Measurements from ENCODE around the gene COL23A1. TPM values are rescaled to one million over a fixed set of nuclear protein-coding genes. Genes with fewer than 3 reads are reported as not detected.

COL23A1 gene
- polyA plus RNA-seq, 1 donor (not counting 4 experiments of a cell fraction or from before 2014, with no cell fraction given), result not detected

DNA sequence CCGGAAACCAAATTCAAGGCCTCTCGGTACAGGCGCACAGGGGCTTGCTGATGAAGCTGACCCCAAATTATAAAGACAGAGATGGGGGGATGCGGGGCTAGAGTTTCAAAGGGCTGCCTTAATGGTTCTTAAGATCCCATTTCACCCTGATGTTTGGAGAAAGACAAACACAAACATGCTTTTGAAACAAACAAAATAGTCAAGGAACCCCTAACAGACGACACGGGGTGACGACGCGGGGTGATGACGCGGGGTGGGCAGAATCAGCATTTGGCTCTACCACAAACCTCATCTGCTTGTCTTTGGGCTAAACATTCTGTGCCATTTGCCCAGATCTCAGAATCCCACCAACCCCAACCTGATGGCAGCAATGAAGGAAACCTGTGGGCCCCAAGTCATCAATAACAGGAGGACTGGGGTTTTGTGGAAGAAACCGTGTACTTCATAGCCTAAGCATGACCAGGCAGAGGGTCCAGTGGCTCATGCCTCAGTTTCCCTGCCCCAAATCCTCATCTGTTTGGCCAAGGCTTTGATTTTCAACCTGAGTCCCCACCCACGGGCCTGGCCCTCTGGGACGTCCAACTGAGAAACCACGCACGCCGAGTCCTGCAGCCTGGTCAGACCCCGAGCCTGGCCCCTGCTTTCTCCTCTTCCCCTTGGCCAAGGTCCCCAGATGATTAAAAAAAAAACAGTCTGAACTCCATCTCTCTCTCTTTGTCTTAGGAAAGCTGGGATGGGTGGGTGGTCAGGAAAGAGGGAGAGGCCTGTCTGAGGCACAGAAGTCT is 148.5 kb downstream of the COL23A1 start:
- H3K9me3 ChIP-seq (ENCODE audit: control insufficient read depth, low read depth, low read length), result no peaks in the 10 kb centered on the region
- dilution Hi-C loops (cut with MboI; ENCODE audit: extremely low pct_ligation_motif_present, low sequenced_read_pairs), result no loop called here
- no peak for FAIRE-seq
- H3K9me1 ChIP-seq (ENCODE audit: control insufficient read depth, extremely low read depth, insufficient read depth, low read length), result no peaks in the 10 kb centered on the region
- no peak overlapping the region for H3K4me3 ChIP-seq (ENCODE audit: control insufficient read depth in 2 of 3, extremely low read depth in 1 of 3, insufficient read depth in 2 of 3, low read depth in 1 of 3, low read length in 3 of 3)
- no peaks in the 10 kb centered on the region for H4K20me1 ChIP-seq (ENCODE audit: control insufficient read depth, extremely low read depth, insufficient read depth, low read length)
- no peaks in the 10 kb centered on the region for H3K27me3 ChIP-seq (ENCODE audit: control insufficient read depth, extremely low read depth, insufficient read depth, low read length)
- no peaks in the 10 kb centered on the region for H3K79me2 ChIP-seq (ENCODE audit: control insufficient read depth, insufficient read depth, low read length)
- no peak overlapping the region for H3K27ac ChIP-seq (ENCODE audit: control insufficient read depth, insufficient read depth, low read length)
- H3K9ac ChIP-seq (ENCODE audit: control insufficient read depth, extremely low read depth, insufficient read depth, low read length), result no peak overlapping the region
- H3K4me1 ChIP-seq (ENCODE audit: control insufficient read depth, extremely low read depth, insufficient read depth, low read length), result no peaks in the 10 kb centered on the region
- no peak overlapping the region for H2AFZ ChIP-seq (ENCODE audit: control insufficient read depth, low read length)
- no peak for TF ChIP-seq EZH2 (IDR thresholded peaks at IDR 0.05; ENCODE audit: low read length)
- TF ChIP-seq, protein P1, sequence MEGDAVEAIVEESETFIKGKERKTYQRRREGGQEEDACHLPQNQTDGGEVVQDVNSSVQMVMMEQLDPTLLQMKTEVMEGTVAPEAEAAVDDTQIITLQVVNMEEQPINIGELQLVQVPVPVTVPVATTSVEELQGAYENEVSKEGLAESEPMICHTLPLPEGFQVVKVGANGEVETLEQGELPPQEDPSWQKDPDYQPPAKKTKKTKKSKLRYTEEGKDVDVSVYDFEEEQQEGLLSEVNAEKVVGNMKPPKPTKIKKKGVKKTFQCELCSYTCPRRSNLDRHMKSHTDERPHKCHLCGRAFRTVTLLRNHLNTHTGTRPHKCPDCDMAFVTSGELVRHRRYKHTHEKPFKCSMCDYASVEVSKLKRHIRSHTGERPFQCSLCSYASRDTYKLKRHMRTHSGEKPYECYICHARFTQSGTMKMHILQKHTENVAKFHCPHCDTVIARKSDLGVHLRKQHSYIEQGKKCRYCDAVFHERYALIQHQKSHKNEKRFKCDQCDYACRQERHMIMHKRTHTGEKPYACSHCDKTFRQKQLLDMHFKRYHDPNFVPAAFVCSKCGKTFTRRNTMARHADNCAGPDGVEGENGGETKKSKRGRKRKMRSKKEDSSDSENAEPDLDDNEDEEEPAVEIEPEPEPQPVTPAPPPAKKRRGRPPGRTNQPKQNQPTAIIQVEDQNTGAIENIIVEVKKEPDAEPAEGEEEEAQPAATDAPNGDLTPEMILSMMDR (optimal IDR thresholded peaks at IDR 0.05 in 1 of 3, IDR thresholded peaks at IDR 0.05 in 1 of 3, conservative IDR thresholded peaks at IDR 0.05 in 1 of 3; ENCODE audit: extremely low read depth in 1 of 3, insufficient read depth in 2 of 3, low read length in 3 of 3), result no peak
- no peak overlapping the region for H3K4me2 ChIP-seq (ENCODE audit: control insufficient read depth, extremely low read depth, insufficient read depth, low read depth, low read length)
- no peak for DNase-seq (ENCODE audit: low read depth, low spot score)
- no peaks in the 10 kb centered on the region for H3K36me3 ChIP-seq (ENCODE audit: control insufficient read depth in 2 of 2, extremely low read depth in 1 of 2, insufficient read depth in 2 of 2, low read length in 2 of 2)

DNA sequence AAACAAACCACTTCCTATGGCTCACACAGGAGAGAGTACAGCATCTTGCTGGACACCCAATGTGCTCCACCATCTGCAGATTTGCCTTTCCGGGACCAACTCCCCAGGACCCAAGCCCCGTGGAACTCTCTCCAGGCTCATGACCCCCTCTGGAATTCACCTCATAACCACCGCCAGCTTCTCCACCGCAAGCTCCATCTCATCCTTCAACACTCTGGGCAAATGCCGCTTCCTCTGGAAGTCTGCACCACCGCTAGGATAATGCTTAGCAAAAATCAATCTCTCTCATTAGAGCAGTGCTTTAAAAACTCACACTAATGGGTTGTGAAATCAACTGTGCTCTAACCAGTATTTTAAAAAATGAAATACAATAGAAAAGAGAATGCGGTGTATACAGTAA is 150.0 kb downstream of the COL23A1 start:
- Histone ChIP-seq H3K27ac (ENCODE audit: control insufficient read depth, insufficient read depth, low read length) (no peak overlapping the region), H3K9me1 (ENCODE audit: control insufficient read depth, extremely low read depth, insufficient read depth, low read length) (no peaks in the 10 kb centered on the region), H4K20me1 (ENCODE audit: control insufficient read depth, extremely low read depth, insufficient read depth, low read length) (no peaks in the 10 kb centered on the region), H2AFZ (ENCODE audit: control insufficient read depth, low read length) (no peak overlapping the region), H3K27me3 (ENCODE audit: control insufficient read depth, extremely low read depth, insufficient read depth, low read length) (no peaks in the 10 kb centered on the region), H3K4me1 (ENCODE audit: control insufficient read depth, extremely low read depth, insufficient read depth, low read length) (no peaks in the 10 kb centered on the region), H3K9me3 (ENCODE audit: control insufficient read depth, low read depth, low read length) (no peaks in the 10 kb centered on the region), H3K4me2 (ENCODE audit: control insufficient read depth, extremely low read depth, insufficient read depth, low read depth, low read length) (no peak overlapping the region), H3K9ac (ENCODE audit: control insufficient read depth, extremely low read depth, insufficient read depth, low read length) (no peak overlapping the region), H3K4me3 (ENCODE audit: control insufficient read depth in 2 of 3, extremely low read depth in 1 of 3, insufficient read depth in 2 of 3, low read depth in 1 of 3, low read length in 3 of 3) (no peak overlapping the region), H3K36me3 (ENCODE audit: control insufficient read depth in 2 of 2, extremely low read depth in 1 of 2, insufficient read depth in 2 of 2, low read length in 2 of 2) (no peaks in the 10 kb centered on the region), H3K79me2 (ENCODE audit: control insufficient read depth, insufficient read depth, low read length) (no peaks in the 10 kb centered on the region)
- dilution Hi-C loops (cut with MboI; ENCODE audit: extremely low pct_ligation_motif_present, low sequenced_read_pairs), result no loop called here
- DNase-seq (ENCODE audit: low read depth, low spot score), result no peak
- TF ChIP-seq EZH2 (IDR thresholded peaks at IDR 0.05; ENCODE audit: low read length), result no peak
- TF ChIP-seq, protein P1 (optimal IDR thresholded peaks at IDR 0.05 in 1 of 3, IDR thresholded peaks at IDR 0.05 in 1 of 3, conservative IDR thresholded peaks at IDR 0.05 in 1 of 3; ENCODE audit: extremely low read depth in 1 of 3, insufficient read depth in 2 of 3, low read length in 3 of 3), result no peak
- FAIRE-seq, result no peak
